Transverse colon (tissue), 3 donors: ENCODE data around the gene PTF1A.

Experiments used
- POLR2A ChIP-seq: fragments of 450-650 bp; IDR thresholded peaks from one replicate; pipeline ENCODE4 v1.6.1; 2016; ENCODE audit warnings: antibody characterized with exemption, mild to moderate bottlenecking, moderate library complexity
- POLR2AphosphoS5 ChIP-seq, 3 donors: sonication (generic); formaldehyde crosslinking; IDR thresholded peaks; one replicate each; pipeline ENCODE4 v1.6.1; 2016; ENCODE audit warnings: antibody characterized with exemption in 3 of 3

DNA sequence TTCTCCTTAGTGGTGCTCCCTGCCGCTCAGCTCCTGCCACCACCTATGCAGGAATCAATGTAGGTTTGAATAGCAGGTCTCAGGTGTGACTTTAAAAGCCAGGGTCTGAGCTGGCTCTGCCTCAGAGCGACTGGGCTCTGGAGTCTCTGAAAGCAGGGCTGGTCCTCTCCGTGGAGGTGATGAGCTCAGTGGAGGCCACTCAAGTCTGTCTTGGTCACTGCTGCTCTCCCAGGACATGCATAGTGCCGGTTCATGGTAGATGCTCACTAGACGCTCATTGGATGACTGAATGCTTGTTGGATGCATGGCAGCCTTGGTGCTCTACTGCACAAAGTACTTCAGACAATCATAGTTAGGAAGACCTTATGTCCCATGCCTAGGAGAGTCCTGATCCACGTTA is 45.1 kb upstream of the PTF1A start:
- no peak for TF ChIP-seq POLR2A
- TF ChIP-seq POLR2AphosphoS5 (IDR thresholded peaks at IDR 0.05): no peak
